ENCODE results near the gene RIOK1. TPM values are rescaled to one million over a fixed set of nuclear protein-coding genes. Genes with fewer than 3 reads are reported as not detected.
A peak's percentile ranks its signal among the peaks of the same experiment; 100 is the strongest.

RIOK1 gene
- total RNA-seq, 1 donor = 24.2 TPM

GRCh38 chr6:7419065-7419464, 29.5 kb downstream of the RIOK1 start:
- peak; percentile 86 for DNase-seq (ENCODE audit: low read depth)
- H3K4me3 ChIP-seq (ENCODE audit: low read depth, low read length) = no peak overlapping the region
- no peak for TF ChIP-seq CTCF (IDR thresholded peaks at IDR 0.05; ENCODE audit: insufficient read depth, low read depth, low read length)

DNA sequence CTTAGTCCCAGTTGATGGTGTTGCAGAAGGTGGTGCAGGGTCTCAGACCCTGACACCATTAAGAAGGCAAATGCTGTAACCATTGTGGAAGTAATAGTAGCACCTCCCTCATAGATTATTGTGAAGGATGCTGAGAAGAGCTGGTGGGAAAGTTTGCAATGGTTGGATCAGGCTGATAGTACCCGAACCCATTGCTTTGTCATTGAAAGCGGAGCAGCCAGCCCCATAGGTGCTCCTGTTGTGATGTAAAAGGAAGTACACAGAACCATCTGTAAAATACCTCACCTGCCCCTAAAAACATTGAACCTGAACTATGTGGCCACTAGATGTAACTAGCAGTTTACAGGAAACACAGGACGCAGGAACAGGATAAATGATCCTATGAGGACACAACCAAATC, 31.5 kb downstream of the RIOK1 start:
- no peak for DNase-seq (ENCODE audit: low read depth)
- H3K4me3 ChIP-seq (ENCODE audit: low read depth, low read length) = no peak overlapping the region
- no peak for TF ChIP-seq CTCF (IDR thresholded peaks at IDR 0.05; ENCODE audit: insufficient read depth, low read depth, low read length)

- TF ChIP-seq CTCF (IDR thresholded peaks at IDR 0.05; ENCODE audit: insufficient read depth, low read depth, low read length) = no peak
- H3K4me3 ChIP-seq (ENCODE audit: low read depth, low read length) = no peak overlapping the region
- no peak for DNase-seq (ENCODE audit: low read depth)
Observed at GRCh38 chr6:7424058-7424457, 34.5 kb downstream of the RIOK1 start.

DNA sequence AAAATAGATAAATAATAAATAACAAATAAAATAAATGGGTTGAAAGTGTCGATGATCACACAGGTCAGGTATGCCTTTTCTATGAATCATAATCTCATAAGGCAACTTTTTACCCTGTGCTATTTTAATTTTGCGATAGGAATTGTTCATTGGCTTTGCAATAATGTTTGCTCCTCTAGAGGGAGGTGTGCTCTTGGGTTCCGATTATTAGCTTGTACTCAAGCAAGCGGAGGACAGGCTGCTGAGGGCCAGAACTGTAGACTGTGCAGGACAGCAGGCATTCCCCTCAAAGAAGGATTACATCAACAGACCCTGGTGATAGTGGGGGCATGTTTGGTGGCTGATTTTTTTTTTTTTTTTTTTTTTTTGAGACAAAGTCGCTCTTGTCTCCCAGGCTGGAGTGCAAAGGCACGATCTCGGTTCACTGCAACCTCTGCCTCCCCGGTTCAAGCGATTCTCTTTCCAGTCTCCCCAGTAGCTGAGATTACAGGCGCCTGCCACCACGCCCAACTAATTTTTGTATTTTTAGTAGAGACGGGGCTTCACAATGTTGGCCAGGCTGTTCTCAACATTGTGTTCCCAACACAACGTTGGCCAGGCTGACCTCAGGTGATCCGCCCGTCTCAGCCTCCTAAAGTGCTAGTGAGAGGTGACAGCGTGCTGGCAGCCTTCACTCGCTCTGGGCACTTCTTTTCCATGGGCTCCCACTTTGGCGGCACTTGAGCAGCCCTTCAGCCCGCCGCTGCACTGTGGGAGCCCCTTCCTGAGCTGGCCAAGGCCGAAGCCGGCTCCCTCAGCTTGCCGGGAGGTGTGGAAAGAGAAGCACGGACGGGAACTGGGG, 35.6 kb downstream of the RIOK1 start:
- no peak overlapping the region for H3K4me3 ChIP-seq (ENCODE audit: low read depth, low read length)
- peak; percentile 67 for TF ChIP-seq CTCF (IDR thresholded peaks at IDR 0.05; ENCODE audit: insufficient read depth, low read depth, low read length)
- peak; percentile 59 for DNase-seq (ENCODE audit: low read depth)

- no peak overlapping the region for H3K4me3 ChIP-seq (ENCODE audit: low read depth, low read length)
- no peak for TF ChIP-seq CTCF (IDR thresholded peaks at IDR 0.05; ENCODE audit: insufficient read depth, low read depth, low read length)
- DNase-seq (ENCODE audit: low read depth) = no peak
Observed at GRCh38 chr6:7425808-7426190, 36.2 kb downstream of the RIOK1 start.

GRCh38 chr6:7426447-7427169, 37.0 kb downstream of the RIOK1 start:
- no peak for TF ChIP-seq CTCF (IDR thresholded peaks at IDR 0.05; ENCODE audit: insufficient read depth, low read depth, low read length)
- peak; percentile 11 for DNase-seq (ENCODE audit: low read depth)
- H3K4me3 ChIP-seq (ENCODE audit: low read depth, low read length) = no peak overlapping the region
